Right ventricle myocardium superior (tissue), 1 donor: ENCODE results near the gene RPL18. TPM values are rescaled to one million over a fixed set of nuclear protein-coding genes. Genes with fewer than 3 reads are reported as not detected.
A peak's percentile ranks its signal among the peaks of the same experiment; 100 is the strongest.
"Not testable (repeated sequence)": the region's sequence is repeated elsewhere in the genome, so short reads cannot be mapped to it uniquely, and the experiment has no call there.

Experiments
- ATAC-seq: fragments of 200-7000 bp; cut with Tn5 transposase; one replicate; pipeline ENCODE4 v1.9.1; 2020; ENCODE audit warnings: mild to moderate bottlenecking; ENCODE audit not compliant: poor library complexity
- DNase-seq: peaks from one replicate; pipeline ENCODE4 v3.0.0-alpha.2; 2020
- intact Hi-C: fragments of 100-400 bp; cut with DNase I; formaldehyde crosslinking; loops from one replicate; pipeline ENCODE4 v1.11.2; 2022
- total RNA-seq: library from RNA; stranded (reverse); fragmentation: NEBNext Ultra II Directional; extraction: Animal tissue kit (Norgen Biotek cat#: 25700); gene quantifications from one replicate; pipeline ENCODE4 v1.2.1, GENCODE V29; 2021
- donor health status: DM: no; HTN: yes; CAD: no; lungs with severe emphysema.

RPL18 gene
- total RNA-seq, 1 donor from 2014 or later, result 526 TPM

DNA sequence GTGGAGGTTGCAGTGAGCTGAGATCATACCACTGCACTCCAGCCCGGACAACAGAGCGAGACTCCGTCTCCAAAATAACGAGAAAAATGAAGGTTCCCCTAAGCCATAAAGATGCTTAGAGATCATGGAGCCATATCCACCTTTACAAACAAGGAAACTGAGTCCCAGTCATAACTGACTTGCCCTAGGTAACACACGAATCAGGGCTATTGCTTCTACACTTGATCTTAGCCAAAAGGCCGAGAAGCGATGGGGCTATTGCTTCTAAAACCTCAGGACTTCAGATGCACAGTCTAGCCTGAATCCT lies 15.0 kb upstream of the RPL18 start:
- intact Hi-C loops, result no loop called here
- DNase-seq, result no peak
- no peak for ATAC-seq

DNA sequence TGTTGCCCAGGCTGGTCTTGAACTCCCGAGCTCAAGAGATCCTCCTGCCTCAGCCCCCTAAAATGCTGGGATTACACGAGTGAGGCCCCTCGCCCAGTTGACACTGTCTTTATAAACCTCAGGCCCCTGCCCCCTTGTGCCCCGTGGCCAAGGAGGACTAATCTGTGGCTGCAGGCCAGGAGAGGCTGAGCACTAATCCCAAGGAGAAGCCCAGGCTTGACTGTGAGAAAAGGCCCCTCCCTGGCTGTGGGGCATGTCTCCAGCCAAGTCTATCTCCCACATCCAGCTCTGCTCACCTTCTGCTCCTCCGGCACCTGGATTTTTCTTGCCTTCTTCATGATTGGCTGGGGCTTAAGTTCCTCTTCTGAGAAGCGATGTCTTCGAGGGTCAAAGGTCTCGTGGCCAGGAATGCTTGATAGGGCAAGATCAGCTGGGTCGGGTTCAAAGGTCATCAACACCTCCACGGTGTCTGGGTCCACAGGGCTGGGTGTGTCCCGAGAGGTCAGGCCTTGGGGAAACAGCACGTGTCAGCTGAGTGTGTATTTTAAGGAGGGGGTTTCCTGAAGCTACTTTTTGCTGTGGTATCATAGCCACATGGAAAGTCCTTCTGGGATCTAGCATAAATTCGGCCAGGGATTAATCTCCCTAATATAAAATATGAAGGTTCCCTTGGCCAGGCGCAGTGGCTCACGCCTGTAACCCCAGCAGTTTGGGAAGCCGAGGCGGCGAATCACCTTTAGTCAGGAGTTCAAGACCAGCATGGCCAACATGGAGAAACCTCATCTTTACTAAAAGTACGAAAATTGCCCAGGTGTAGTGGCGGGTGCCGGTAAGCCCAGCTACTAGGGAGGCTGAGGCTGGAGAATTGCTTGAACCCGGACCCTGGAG lies 14.4 kb upstream of the RPL18 start:
- ATAC-seq (no peak), DNase-seq (peak; percentile 49)
- intact Hi-C loops, result no loop called here

DNA sequence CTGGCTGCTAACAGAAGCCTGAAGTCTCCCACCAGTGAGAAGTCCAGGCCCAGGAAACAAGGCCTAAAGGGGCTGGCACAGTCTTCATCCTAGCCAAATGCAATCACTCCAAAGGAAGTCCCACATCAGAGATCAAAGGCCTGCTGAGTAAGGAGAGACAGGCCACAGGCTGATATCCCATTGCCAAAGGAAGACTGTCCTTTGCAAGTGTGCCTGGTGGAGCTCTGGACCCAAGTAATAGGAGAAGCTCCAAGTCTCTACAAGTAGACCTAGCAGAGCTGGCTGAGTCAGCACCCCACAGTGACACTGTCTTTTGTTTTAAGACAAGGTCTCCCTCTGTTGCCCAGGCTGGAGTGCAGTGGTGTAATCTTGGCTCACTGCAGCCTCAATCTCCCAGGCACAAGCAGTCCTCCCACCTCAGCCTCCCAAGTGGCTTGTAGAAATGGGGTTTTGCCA lies 13.7 kb upstream of the RPL18 start:
- DNase-seq (peak; percentile 62), ATAC-seq (no peak)
- intact Hi-C loops, result no loop called here

DNA sequence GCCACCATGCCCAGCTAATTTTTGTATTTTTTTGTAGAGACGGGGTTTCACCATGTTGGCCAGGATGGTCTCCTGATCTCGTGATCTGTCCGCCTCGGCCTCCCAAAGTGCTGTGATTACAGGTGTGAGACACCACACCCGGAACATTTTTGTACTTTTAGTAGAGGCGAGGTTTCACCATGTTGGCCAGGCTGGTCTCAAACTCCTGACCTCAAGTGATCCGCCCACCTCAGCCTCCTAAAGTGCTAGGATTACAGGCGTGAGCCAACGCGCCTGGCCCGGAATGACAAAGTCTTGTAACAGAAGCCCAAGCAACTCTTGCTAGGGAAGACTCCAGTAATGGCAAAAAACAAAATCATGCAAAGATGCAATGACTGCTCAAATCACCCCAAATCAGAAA lies 13.3 kb upstream of the RPL18 start:
- ATAC-seq, intact Hi-C loops, DNase-seq: not testable (repeated sequence)

DNA sequence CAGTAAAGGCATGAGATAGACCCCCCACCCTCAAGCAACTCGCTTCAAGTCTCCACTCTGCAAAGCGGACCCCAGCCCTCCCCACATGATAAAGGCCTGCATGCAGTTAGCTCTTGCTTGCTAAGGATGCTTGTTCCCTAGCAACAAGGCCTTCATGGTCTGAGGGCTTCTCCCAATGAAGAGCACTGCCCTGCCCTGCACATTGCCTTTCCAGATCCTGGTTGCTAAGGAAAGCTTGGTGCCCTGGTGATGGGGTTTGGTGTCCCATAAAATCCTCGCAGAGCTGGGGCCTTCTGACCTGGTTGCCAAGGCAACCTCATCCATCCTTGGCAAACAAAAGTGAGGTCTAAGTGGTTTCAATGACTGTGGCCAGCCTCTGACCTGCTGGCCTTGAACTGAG lies 12.2 kb upstream of the RPL18 start:
- intact Hi-C loops, result no loop called here
- ATAC-seq, result no peak
- no peak for DNase-seq

DNA sequence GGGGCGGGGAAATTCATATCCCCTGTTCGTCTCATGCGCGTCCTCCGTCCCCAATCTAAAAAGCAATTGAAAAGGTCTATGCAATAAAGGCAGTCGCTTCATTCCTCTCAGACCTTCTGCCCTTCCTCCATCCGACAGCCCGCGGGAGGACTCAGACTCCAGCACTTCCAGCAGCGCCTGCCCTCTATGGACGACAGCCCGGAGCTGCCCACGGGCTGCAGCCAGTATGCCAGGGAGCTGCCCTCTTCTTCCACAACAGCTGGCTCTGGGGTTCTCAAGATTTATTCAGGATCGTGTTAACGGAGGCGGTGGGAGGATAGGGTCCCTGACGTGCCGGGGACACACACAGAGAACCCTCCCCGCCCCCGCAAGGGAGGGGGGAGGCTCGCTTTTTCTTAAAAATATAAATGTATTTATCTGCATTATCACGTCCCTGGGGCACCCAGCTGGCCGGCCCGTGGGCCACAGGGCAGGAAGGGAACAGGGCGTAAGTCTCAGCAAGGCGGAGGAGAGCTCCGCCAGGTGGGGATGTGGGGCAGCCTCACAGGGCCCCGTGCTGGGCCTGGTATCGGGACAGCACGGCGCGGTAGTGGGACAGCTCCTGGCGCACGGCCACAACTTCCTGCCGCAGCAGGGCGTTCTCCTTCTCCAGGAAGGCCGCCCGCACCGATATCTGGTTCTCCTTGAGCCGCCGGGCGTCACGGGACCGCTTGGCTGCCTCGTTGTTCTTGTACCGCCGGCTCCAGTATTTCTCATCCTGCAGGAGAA lies 11.5 kb upstream of the RPL18 start:
- DNase-seq, result peak; percentile 90
- peak; percentile 7 for ATAC-seq

DNA sequence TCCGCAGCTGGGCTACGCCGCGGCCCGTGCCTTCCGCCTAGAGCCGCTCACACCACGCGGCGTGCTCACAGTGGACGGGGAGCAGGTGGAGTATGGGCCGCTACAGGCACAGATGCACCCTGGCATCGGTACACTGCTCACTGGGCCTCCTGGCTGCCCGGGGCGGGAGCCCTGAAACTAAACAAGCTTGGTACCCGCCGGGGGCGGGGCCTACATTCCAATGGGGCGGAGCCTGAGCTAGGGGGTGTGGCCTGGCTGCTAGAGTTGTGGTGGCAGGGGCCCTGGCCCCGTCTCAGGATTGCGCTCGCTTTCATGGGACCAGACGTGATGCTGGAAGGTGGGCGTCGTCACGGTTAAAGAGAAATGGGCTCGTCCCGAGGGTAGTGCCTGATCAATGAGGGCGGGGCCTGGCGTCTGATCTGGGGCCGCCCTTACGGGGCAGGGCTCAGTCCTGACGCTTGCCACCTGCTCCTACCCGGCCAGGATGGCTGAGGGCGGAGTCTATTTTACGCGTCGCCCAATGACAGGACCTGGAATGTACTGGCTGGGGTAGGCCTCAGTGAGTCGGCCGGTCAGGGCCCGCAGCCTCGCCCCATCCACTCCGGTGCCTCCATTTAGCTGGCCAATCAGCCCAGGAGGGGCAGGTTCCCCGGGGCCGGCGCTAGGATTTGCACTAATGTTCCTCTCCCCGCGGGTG lies 10.8 kb upstream of the RPL18 start:
- peak; percentile 7 for ATAC-seq
- peak; percentile 69 for DNase-seq
- intact Hi-C loops, result no loop called here

More for the DNA sequence above, 11.5 kb upstream of the RPL18 start:
- intact Hi-C loops, result no loop called here

DNA sequence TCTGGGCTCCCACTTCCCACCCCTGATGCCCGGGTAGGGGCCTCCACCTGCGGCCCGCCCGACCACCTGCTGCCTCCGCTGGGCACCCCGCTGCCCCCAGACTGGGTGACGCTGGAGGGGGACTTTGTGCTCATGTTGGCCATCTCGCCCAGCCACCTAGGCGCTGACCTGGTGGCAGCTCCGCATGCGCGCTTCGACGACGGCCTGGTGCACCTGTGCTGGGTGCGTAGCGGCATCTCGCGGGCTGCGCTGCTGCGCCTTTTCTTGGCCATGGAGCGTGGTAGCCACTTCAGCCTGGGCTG lies 10.3 kb upstream of the RPL18 start:
- intact Hi-C loops, result no loop called here
- ATAC-seq (no peak), DNase-seq (peak; percentile 47)

DNA sequence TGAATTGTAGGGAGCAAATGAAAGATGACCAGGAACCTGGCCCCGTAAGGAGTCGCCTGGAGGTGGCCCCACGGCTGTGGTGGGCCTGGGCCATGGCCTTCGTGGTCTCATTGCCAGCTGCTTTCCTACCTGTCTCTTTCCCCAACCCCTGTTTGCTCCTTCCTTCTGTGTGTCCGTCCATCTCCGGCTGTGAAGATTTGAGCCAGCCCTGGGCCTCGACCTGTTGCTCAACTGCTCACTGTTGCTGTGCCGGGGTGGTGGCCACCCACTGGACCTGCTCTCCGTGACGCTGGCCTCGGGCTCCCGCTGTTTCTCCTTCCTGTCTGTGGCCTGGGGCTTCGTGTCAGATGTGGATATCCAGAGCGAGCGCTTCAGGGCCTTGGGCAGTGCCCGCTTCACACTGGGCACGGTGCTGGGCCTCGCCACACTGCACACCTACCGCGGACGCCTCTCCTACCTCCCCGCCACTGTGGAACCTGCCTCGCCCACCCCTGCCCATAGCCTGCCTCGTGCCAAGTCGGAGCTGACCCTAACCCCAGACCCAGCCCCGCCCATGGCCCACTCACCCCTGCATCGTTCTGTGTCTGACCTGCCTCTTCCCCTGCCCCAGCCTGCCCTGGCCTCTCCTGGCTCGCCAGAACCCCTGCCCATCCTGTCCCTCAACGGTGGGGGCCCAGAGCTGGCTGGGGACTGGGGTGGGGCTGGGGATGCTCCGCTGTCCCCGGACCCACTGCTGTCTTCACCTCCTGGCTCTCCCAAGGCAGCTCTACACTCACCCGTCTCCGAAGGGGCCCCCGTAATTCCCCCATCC lies 9.7 kb upstream of the RPL18 start:
- intact Hi-C loops, result no loop called here
- ATAC-seq (no peak), DNase-seq (peak; percentile 54)

DNA sequence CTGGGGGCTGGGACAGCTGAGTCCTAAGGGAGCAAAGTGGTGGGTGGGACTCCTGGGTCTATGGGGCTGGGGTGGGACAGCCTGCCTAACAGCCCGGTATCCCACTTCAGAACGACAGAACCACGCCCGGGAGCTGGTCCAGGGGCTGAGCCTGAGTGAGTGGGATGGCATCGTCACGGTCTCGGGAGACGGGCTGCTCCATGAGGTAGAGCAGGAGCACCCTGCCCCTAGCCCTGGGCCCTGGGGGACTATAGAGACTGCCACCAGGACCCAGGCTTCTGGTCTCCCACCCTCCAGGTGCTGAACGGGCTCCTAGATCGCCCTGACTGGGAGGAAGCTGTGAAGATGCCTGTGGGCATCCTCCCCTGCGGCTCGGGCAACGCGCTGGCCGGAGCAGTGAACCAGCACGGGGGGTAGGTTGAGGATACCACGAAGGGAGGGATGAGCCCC lies 8.9 kb upstream of the RPL18 start:
- ATAC-seq (no peak), DNase-seq (no peak)
- intact Hi-C loops, result no loop called here

DNA sequence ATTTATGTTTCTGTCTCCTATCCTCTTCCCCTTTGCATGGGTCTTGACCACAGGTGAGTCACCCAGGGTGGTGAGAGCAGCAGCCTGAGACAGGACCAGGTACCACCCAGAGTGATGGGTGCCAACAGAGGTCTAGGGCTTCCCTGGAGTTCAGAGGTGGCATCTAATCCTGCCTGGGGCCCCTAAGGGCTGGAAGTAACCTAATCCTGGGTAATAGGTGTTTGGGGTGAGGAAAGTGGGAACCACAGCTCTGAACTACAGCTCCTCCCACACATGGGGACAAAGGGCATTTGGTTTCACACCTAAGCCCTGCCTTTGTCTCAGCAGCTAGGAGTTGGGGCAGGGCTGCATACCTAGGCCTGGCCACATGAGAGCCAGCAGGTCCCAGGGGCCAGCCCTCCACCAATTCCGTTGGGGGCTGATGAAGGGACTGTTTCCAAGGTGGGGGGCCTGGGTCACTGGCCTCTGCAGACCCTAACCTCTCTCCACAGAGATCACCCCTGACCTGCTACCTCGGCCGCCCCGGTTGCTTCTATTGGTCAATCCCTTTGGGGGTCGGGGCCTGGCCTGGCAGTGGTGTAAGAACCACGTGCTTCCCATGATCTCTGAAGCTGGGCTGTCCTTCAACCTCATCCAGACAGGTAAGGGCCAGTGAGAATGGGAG lies 8.4 kb upstream of the RPL18 start:
- peak; percentile 41 for DNase-seq
- intact Hi-C loops, result no loop called here

DNA sequence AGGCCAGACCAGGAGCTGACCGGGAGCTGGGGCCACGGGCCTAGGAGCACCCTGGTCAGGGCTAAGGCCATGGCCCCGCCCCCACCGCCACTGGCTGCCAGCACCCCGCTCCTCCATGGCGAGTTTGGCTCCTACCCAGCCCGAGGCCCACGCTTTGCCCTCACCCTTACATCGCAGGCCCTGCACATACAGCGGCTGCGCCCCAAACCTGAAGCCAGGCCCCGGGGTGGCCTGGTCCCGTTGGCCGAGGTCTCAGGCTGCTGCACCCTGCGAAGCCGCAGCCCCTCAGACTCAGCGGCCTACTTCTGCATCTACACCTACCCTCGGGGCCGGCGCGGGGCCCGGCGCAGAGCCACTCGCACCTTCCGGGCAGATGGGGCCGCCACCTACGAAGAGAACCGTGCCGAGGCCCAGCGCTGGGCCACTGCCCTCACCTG lies 6.9 kb upstream of the RPL18 start:
- ATAC-seq (no peak), DNase-seq (no peak)
- intact Hi-C loops, result no loop called here

More for the DNA sequence above, 8.4 kb upstream of the RPL18 start:
- no peak for ATAC-seq

DNA sequence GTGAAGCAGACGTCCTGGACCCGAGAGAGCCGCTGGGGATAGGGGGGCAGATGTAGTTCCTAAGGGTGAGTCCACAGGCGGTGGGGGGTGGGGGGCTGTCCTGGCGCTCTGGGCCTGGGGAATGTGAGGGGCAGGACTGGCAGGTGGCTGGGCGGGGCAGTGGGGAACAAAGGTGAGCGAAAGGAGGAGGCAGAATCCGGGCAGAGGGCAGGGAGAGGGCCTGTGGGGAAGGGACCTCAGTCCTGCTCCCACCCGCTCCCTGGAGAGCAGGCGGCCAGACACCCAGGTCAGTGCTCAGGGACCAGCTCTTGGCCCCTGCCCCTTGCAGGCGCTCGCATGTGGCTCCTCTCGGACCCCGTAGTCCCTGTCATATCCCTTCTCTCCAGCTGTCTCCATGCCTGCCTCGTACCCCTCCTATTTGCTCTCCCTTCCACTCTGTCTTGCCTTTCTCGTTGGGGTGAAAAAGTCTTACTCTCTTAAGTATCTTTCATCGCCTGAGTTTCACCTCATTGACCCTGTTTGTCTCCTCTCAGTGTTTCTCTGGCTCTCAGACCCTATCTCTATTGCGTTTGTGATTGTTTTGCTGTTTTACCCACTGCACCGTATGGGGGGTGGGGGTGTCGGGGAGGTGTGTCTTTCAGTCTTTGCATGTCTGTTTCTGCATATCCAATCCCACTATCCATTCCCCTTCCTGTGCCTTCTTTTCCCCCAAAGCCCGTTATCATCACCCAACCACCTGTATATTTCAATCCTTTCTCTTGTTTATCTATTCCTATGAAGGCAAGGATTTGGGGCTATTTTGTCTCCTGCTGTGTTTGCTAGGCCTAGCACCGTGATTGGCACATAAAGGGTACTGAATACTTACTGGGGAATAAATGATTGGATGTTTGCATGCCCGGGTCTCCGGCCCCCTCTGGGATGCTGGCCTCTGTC lies 6.1 kb upstream of the RPL18 start:
- intact Hi-C loops, result no loop called here
- no peak for DNase-seq
- no peak for ATAC-seq

DNA sequence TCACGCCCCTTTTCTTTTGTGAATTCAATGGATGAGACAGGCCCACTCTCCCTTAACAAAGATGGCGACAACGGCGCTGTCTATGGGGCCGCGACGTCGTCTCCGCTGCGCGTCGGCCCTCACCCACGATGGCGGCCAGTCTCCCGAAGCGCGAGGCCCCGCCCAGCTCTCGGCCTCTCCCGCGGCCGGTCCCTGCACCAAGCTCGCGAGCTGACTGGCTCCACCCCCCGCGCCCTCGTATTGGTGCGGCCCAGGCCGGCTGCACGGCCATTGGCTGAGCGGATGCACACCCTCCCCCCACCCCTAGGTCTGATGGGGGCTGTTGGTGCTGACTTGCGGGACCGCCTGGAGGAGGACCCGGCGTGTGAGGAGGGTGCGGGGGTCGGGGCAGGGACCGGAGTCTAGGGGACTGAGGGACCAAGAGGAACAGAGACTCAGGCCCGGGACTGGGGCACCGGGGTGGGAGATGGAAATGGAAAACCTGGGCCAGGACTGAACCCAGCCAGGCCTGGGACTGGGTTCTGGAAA lies 5.2 kb upstream of the RPL18 start:
- ATAC-seq, result peak; percentile 84
- peak; percentile 99 for DNase-seq
- intact Hi-C loops, result no loop called here

DNA sequence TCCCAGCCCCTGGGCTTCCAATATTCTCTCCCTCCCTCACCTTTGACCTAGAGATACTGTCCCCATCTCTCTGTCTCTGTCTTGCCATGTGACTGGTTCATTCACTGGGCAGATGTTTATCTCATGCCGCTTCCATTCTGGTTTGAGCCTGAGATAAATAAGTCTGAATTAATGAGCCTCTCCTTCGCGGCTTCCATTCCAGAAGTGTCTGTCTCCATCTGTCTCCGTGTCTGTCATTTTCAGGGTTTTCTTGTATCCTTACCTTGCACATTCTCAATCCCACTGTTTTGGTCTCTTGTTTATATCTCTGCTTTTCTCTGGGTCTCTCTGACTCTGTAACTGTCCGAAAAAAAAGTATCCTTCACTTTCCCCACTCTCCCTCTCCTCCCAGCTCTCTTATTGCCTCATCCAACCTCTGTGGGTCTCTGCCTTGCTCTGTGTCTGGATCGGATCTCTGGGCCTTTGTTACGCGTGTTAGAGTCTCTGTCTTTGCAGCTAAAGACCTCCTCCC lies 4.6 kb upstream of the RPL18 start:
- DNase-seq (no peak), ATAC-seq (no peak)
- intact Hi-C loops, result no loop called here

DNA sequence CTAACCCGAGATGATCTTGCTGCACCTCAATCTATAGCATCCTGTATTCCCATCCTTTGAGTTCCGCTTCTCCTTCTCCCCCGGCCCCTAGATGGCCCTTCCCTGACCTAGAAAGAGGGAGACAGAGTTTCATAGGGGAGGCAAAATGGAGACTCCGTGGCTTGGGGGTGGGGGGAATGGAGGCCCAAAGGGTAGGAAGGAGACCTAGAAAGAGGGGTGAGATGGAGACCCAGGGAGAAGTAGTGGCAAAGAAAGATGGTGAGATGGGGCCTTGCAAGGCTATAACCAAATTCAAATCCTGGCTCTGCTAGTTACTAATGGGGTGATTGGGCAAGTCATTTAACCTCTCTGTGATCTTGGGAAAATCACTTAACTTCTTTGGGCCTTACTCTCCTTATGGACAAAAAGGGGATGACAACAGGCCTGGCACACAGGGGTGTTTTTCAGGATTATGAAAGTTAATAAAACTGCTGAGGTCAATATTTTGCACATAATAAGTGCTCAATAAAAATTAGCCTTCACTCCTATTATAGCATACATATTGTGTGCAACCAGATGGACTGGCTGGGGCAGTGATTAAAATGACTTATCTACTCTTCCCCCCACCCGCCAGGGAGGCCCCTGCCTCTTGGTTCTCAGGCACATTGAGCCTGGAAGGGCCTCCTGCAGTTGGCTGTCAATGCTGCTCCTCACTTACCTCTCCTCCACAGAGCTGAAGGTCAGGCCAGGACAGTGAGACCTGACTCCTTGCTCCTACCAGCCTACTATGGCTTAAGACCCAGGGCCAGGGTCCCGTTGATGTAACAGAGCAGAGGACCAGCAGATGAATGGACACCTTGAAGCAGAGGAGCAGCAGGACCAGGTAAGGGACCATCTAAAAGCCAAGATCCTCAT lies 961 bp upstream of the RPL18 start:
- intact Hi-C loops, result no loop called here
- DNase-seq (no peak), ATAC-seq (no peak)
